Renal pelvis (tissue), 4 donors: ENCODE data around the gene SESN1. TPM values are rescaled to one million over a fixed set of nuclear protein-coding genes. Genes with fewer than 3 reads are reported as not detected.

Source experiments
- DNase-seq: peaks from one replicate; pipeline ENCODE4 v3.0.0-alpha.2; 2013
- polyA plus RNA-seq, 3 donors: library from polyadenylated mRNA; unstranded; fragments of 120-200 nt; gene quantifications; one replicate each; pipeline ENCODE4 v1.2.1, GENCODE V29; 2013; ENCODE audit not compliant: insufficient read length in 3 of 3

SESN1 gene
- polyA plus RNA-seq, 3 donors = 22.5 to 26.5 (median 23.2) TPM

DNA sequence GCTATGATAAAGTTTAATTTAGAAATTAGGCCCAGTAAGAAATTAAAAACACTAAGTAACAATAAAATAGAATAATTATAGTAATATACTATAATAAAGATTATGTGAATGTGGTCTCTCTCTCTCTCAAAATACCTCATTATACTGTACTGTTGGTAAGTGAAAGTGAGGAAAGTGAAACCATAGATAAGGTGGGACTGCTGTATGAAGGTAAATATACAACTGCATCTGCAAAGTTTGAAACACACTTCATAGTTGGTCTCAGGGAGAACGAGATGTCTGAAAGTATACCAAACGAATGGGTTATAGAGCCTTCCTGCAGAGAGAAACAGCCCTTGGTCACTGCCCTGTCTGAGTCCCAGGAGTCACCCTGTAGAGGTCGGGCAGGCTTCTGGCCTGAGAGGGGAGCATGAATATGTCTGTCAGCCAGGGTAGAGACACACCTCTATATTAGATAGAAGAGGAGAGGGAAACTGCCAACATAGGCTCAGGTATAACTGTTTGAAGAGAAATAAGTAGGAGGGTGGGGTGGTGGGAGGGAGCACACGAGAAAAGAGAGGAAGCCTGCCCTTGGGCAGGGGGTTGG lies 31.8 kb downstream of the SESN1 start:
- no peak for DNase-seq

DNA sequence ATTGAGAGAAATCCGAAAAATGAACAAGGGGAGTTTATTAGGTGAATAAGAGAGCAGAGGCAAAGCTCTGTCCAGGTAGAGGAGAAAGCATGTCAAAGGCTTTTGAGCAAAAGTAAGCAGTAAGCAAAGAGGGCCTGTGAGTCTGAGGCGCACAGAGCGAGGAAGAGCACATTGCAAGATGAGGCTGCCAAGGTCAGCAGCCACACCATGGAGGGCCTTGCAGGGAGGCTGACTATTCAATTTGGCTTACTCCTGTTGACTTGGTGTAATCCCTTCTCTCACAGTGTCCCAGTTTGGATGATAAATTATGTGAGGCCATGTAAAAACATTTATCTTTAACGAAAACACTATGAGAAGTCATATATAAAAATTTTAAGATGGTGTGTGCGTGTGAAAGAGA lies 32.4 kb downstream of the SESN1 start:
- DNase-seq = no peak

DNA sequence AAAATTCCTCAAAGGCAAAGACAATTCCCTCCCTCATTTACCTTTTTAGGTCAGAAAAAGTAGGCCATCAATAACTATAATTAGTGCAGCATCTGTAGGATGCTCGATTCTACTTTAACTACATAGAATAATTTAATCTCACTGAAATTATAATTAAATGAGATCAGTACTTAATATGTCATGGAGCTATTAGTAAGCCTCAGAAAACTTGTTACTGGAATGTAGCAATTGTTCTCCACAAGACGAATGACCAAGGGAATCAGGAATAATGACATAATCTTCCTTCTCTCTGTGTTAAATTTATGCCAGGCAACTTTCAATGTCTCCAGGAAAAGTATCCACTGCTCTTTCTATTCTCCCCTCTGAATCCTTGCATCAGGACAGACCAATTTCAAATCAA lies 34.1 kb downstream of the SESN1 start:
- no peak for DNase-seq

DNA sequence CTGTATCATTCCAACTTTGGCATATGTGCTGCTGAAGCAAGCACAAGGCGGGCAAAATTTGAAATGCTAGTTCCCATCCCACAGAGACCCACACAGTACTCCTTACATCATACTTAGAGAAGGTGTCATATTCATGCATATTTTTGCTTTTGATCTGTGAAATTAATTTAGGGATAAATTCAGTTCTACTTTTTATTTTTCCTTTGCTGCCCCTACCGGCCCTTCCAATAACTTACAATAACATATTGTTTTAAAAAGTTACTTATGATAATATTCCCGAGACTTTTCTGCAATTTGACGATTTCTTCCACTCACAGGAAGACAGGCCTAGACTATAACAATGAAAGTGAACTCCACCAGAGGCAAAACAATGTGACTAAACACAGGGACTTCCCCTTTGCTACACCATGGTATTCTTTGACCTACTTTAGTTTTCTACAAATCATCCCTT lies 35.0 kb downstream of the SESN1 start:
- no peak for DNase-seq

DNA sequence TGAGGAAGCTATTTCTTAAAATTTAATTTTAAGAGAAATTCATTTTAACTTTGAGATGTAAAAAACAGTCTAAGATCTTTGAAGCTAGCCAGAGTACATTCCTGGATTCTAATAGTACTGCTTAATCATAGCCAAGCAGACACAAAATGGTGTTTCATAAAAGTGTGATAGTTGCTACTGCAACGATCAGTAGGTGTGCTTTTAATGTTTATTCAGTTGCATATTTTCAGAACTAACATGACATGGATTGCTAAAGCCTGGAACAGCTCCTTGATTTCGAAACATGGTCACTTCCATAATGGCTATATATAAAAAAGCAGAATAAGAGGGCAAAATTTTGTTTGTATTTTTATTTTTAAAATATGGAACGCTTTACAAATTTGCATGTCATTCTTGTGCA lies 35.5 kb downstream of the SESN1 start:
- no peak for DNase-seq

DNA sequence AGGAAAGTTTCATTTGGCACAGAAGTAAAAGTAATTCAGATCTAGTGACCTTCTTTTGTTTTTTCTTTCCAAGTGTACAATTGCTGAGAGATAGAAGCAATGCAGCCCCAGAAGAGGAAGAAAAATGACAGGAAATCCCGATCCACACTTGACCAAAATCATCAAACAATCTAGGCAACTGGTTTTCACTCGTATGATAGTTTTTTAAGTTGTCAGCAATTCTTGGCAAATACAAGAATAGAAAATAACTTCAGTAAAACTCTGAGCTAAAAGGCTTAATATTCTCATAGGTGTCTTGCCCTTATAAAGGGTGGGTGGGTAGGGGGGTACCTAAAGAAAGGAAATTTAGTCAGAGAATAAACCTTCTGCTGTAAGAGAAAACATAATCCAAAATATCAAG lies 36.0 kb downstream of the SESN1 start:
- no peak for DNase-seq

DNA sequence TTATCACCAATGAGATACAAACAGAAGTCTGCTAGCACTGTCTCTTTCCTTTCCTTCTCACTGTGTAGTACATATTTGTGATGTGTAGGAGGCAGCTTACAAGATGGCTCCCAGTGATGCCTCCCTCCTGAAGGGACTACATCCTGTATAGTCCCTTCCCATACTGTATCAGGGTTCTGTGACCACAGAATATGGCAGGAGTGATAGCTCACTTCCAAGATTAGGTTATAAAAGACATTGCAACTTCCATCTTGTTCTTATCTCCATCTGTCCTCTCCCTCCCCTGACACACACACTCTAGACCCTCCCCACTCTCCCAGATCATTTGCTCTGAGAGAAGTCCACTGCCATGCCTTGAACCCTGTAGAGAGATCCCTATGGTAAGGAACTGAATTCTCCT lies 38.0 kb downstream of the SESN1 start:
- DNase-seq = no peak

- DNase-seq = no peak
Measured at GRCh38 chr6:109055771-109056235, 38.8 kb downstream of the SESN1 start.

- peak; percentile 72 for DNase-seq
Measured at GRCh38 chr6:109053336-109053735, 41.3 kb downstream of the SESN1 start.

GRCh38 chr6:109052852-109053251 lies 41.8 kb downstream of the SESN1 start:
- DNase-seq = no peak

GRCh38 chr6:109052018-109052651 lies 42.5 kb downstream of the SESN1 start:
- DNase-seq = no peak

GRCh38 chr6:109051301-109052017 lies 43.2 kb downstream of the SESN1 start:
- DNase-seq = no peak

GRCh38 chr6:109050447-109051102 lies 44.1 kb downstream of the SESN1 start:
- DNase-seq = no peak

- DNase-seq = no peak
Measured at GRCh38 chr6:109050012-109050411, 44.6 kb downstream of the SESN1 start.

DNA sequence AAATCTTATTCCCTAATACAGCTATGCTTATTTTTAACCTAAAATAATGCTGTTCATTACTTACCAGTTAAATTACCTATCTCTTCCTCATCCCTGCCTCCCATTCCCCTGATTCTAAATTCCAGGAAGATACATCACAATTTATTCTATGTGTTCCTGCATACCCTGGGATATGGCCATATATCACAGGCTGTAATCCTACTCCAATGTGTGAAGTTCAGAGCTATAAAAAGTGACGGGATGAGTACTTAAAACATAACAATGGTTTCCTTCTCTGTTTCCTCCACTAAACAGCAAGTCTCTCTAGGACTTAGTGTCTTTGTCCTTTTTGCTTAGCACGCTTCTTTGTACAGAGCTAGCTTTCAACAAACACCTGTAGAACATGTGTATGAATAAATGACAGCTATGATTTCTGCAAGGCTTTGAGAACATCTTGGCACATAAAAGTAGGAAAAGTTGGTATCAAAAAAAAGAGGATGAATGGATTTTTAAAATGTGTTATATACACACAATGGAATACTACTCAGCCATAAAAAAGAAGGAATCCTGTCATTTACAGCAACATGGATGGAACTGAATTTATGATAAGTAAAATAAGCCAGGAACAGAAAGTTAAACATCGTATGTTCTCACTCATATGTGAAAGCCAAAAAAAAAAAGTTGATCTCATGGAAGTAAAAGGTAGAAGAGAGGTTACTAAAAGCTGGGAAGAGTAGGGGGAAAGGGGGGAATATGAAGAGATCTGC lies 45.8 kb downstream of the SESN1 start:
- DNase-seq = no peak

DNA sequence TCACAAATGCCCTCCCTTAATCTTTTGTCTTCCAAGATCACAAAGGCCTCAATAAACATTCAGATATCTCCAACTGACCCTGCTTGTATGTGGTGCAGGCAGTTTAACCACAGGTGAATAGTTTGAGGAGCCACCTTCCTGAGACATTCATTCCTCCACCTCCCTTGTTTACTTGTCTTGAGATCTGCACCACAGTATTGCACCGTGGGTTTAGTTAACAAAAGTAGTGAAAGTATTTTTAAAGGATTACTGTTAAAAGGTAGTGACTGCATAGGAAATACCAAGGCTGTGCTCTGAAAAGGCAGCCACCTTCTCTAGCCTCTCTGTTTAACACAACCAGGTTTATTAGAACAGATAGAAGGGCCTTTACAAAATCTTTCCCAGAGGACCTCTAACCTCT lies 46.5 kb downstream of the SESN1 start:
- no peak for DNase-seq

DNA sequence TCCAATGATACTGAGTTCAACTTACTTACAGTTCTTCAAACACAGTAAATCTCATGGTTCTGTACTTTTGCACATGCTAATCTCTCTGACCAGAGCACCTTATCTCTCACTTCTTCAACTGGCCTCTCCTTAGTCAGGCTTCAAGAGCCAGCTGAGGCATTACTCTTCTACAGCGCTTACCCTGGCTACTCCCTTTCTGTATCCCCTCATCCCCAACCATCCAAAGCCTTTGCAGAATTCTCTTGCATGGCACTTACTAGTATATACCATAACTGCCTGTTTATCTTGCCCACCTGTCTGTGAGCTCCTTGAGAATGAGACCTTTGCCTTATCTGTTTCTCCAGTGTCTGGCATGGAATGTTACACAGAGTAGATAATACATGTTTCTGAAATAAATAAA lies 49.2 kb downstream of the SESN1 start:
- no peak for DNase-seq

GRCh38 chr6:109039795-109040194 lies 54.9 kb downstream of the SESN1 start:
- no peak for DNase-seq

GRCh38 chr6:109038837-109039398 lies 55.7 kb downstream of the SESN1 start:
- DNase-seq = no peak

DNA sequence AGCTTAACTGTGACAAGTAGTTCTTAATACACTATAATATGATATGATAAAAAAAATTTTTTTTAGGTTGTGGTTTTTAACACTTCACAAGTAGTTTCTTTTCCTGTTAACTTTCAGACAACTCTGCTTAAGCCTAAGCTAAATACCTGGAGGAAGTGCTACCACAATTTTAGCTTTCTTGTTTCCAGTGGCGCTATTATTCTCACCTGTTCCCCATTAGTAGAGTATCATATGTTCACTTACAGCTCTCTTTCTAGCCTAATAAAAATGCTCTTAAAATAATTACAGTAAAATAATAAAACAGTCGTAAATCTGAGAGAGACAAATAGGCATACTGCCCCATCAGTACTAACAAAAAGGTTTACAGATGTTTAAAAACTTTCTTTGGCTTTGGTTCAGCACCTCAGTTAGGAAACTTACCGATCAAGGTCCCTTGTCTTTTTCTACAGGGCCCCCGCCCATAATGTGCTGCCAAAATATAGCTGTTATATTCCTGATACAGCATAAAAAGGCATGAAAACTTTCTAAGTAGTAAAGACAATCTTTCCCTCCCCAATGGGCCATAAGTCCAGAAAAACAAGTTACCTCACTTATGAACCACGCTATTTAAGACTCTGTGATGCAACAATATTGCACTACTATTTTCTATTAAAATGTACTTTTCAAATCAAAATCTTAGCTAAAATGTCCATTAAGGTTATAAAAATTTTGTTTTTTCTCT lies 57.9 kb downstream of the SESN1 start:
- DNase-seq = no peak

- DNase-seq = no peak
Measured at GRCh38 chr6:109034526-109034925, 60.1 kb downstream of the SESN1 start.
